OCI-LY1 (cell line): Measurements from ENCODE around the gene BRINP1.

Experiments used
- EZH2 ChIP-seq: fragments of 200-600 bp; sonication (generic), shearing (Covaris generic); IDR thresholded peaks from 2 replicates; pipeline ENCODE4 v1.8.0; 2017; ENCODE audit warnings: borderline replicate concordance, mixed run types, mild to moderate bottlenecking, antibody characterized with exemption, low read length, moderate library complexity, mixed read lengths
- TF ChIP-seq, protein P1 (sequence below): fragments of 200-600 bp; sonication (generic), shearing (Covaris generic); IDR thresholded peaks from 2 replicates; pipeline ENCODE4 v1.5.1; 2017; ENCODE audit warnings: mild to moderate bottlenecking, antibody characterized with exemption, low read length, moderate library complexity, mixed read lengths

DNA sequence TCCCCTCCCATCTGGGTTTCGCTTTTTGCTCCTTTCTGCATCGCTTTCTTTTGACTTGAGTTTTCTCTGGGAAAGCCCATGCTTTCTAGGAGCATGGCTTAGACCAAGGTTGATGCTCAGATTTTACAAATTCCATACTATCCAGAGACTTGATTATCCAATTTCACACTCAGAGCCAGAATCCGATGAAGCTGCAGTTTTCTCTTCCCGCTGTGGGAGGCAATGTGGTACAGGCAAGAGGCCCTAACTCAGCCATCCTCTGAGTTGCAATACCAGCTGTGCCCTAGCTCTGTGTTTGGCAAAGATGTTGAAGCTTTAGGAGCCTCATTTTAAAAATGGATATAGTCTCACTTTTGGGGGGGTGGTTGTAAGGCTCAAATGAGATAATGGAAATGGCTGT, 85.1 kb downstream of the BRINP1 start:
- TF ChIP-seq, protein P1, sequence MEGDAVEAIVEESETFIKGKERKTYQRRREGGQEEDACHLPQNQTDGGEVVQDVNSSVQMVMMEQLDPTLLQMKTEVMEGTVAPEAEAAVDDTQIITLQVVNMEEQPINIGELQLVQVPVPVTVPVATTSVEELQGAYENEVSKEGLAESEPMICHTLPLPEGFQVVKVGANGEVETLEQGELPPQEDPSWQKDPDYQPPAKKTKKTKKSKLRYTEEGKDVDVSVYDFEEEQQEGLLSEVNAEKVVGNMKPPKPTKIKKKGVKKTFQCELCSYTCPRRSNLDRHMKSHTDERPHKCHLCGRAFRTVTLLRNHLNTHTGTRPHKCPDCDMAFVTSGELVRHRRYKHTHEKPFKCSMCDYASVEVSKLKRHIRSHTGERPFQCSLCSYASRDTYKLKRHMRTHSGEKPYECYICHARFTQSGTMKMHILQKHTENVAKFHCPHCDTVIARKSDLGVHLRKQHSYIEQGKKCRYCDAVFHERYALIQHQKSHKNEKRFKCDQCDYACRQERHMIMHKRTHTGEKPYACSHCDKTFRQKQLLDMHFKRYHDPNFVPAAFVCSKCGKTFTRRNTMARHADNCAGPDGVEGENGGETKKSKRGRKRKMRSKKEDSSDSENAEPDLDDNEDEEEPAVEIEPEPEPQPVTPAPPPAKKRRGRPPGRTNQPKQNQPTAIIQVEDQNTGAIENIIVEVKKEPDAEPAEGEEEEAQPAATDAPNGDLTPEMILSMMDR = peak; percentile 37; the same call in 1 of the 2 replicates
- no peak for TF ChIP-seq EZH2
